NAMALWA (cell line): ENCODE results near the gene PPT1.

Experiments used
- DNase-seq: peaks from one replicate; pipeline ENCODE4 v3.0.0-alpha.2; 2015; ENCODE audit warnings: low spot score

Gene PPT1

GRCh38 chr1:40092706-40093639 lies 4.1 kb downstream of the PPT1 start:
- DNase-seq, result no peak

DNA sequence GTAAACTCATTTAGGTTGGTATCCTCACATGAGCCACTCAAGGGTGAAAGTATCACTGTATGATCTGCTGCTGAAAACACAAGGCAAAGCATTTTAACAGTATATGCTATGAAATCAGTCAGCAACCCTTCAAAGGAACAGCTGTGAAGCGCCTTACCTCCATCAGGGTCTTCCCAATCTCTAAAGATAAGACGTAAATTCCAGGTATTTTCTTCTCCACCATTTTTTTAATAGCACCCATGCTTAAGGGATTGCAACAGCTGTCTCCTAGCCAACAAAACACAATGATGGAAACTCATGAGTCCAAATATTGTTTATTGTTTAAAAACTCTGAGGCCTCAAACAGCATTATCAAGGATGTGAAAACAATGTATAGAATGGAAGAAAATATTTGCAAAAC lies 4.8 kb downstream of the PPT1 start:
- DNase-seq, result no peak

DNA sequence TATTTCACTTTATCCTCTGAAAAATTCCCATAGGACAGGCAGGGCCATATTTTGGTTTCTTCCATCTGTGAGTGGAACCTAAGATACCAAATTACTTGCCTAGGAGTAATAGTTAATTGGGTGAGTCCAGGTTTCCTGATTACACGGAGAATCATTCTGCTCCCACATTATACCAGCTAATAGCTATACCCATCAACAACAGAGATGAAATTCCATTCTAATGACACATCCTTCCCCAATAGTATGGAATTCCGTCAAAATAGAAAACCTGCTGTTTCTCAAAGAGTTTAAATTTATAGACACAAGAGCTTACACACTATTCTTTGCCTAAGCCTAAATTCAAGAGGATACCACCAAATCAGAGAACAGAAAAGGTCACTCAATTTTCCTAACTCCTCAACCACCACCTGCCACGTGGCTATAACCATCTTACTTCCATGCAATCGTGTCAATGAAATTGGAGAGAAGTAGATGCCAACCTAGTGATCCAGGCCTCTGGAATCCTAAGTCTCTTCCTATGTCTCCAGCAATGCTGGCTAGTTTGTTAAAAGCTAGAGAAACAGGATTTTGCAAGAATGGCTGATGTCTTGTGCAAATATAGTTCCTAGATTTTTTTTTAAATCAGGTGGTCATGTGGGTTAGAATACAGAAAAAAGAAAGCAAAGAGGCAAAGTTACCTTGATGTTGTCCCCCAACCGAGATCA lies 6.2 kb downstream of the PPT1 start:
- no peak for DNase-seq

GRCh38 chr1:40084750-40085149 lies 12.3 kb downstream of the PPT1 start:
- DNase-seq, result peak; percentile 41

DNA sequence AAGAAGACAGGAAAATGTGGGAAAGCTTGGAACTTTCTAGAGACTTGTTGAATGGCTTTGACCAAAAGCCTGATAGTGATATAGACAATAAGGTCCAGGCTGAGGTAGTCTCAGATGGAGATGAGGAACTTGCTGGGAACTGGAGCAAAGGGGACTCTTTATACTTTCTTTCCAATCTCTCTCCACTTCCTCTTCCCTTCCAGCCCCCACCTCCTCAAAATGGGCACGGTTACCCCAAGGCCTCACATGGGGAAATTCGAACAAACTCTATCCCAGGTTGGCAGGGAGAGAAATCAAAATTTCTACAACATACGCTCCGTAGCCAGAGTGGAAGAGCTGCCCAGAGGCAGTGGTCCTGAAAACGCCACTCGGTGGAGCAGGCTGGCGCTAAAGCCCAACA lies 15.2 kb downstream of the PPT1 start:
- DNase-seq, result no peak

- no peak for DNase-seq
Observed at GRCh38 chr1:40079774-40080400, 17.2 kb downstream of the PPT1 start.

DNA sequence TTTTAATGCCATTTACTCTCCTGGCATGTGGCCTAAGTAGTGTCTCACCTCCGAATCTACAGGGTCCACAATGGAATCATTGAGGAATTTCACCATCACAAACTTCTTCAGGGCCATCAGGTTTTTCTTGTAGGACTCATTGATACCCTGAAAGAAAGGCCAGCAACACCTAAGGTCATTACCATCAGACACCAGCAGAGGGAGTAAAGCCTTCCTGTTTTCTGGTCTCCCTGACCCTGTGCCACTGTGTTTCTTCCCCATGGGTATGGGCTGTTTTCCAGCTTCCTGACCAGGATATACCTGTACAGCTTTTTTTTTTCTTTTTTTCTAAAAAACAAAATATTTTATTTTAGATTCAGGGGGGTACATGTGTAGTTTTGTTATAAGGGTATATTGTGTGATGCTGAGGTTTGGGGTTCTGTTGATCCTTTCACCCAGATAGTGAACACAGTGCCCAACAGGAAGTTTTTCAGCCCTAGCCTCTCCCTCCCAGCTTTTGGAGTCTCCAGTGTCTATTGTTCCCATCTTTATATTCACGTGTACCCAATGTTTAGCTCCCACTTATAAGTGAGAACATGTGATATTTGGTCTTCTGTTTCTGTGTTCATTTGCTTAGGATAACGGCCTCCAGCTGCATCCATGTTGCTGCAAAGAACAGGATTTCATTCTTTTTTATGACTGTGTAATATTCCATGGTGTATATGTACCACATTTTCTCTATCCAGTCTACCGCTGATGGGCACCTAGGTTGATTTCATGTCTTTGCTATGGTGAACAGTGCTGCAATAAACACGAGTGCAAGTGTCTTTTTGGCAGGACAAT lies 18.3 kb downstream of the PPT1 start:
- DNase-seq, result peak; percentile 82

DNA sequence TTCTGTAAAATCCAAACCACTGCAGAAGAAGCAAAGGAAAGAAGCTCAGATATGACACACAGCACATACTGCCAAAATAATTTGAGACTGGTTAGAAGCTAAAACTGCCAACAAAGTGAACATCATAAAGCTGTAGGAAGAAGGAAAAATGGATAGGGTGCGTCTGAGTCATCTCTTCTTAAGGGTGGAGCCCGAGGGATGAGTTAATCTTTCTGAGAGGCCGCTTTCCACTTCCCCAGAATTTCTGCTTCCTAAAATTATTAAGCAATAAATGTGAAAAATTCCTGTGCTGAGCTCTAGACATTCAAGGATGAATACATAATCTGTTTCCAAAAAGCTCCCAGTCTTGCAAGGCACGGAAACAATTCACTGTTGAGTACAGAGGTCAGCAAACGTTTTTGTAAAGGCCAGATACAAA lies 20.1 kb downstream of the PPT1 start:
- no peak for DNase-seq

GRCh38 chr1:40075266-40075665 lies 21.8 kb downstream of the PPT1 start:
- no peak for DNase-seq

- DNase-seq, result no peak
Observed at GRCh38 chr1:40073062-40073461, 24.0 kb downstream of the PPT1 start.

GRCh38 chr1:40072142-40072541 lies 24.9 kb downstream of the PPT1 start:
- DNase-seq, result no peak

DNA sequence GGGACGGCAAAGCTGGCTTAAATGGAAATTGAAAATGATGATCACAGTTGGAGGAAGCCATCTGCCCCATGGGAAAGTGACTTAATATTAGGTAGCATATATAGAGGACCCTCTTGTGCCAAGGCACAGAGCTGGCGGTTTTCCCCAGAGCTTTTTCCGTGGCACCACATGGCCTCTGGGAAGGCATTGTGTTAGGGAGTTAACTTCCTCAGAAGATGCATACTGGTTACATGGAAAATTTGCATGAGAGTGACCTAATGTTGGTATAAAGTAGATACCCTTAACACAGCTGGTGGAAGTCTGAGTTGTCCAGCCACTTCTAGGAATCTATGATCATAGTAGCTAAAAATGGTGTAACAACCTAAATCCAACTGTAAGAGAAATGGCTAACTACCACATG lies 29.2 kb downstream of the PPT1 start:
- no peak for DNase-seq

DNA sequence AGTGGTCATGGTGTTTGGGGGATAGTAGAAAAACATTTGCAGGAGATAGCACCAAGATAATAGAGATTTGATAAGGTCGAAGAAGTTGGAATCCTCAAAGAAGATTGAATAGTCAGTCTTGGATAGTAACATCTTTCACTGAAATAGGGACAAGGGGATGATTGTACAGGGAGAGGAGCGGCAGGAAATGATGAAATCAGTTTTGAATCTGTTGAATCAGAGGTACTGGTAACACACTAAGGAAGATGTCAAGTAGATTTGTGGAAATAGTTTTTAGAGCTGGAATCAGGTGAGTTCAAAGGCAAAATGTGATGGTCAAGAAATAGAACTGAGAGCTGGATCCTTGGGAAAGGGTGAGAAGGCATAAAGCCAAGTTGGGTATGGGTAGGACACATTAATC lies 30.0 kb downstream of the PPT1 start:
- no peak for DNase-seq

DNA sequence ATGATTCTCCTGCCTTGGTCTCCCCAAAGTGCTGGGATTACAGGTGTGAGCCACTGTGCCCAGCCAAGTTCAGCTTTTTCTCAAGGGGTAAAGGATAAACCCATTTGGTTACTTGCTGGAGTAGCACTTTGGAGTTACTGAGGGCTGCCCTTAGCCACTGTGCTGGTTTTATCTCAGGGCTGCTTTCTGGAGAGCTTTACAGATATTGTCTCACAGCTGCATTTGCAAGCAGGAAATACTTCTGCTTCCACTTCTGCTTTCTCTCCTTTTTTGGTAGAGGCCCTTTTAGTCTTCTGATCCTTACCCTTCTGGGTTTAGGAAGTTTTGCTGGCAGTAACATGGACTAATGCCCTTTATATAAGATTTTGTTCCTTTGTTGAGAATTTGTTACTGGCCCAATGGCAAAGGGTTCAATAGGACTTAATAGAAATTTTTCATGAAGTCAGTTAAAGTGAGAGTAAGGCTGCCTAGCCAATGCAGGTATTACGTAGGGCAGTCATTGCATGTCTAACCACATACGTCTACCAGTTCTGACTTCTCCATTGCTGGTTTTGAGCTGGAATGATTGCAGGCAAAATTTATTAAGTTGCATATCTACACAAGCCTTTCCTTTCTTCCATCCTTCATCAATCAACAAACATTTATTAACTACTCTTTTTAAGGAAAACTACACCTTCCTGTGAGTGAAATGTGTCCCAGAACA lies 32.1 kb downstream of the PPT1 start:
- peak; percentile 86 for DNase-seq

GRCh38 chr1:40059960-40060750 lies 36.9 kb downstream of the PPT1 start:
- DNase-seq, result peak; percentile 65

GRCh38 chr1:40059338-40059959 lies 37.6 kb downstream of the PPT1 start:
- DNase-seq, result peak; percentile 77

GRCh38 chr1:40058453-40059337 lies 38.4 kb downstream of the PPT1 start:
- DNase-seq, result peak; percentile 23

DNA sequence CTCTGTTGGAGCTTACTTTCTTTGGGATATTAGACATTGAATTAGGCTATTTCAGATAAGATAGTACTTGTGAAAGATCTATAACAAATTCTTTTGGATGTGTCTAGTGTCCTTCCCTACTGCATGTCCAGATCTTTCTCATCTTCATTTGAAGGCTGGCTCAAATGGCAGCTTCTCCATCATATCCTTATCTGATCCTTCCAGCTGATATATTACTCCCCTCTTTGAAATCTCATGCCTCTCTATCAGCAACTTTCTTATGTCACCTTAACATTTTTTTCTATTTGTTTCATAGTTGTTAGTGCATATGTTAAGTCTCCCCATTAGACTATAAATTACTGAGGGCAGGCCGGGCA lies 39.0 kb downstream of the PPT1 start:
- DNase-seq, result no peak
